Measurements from ENCODE around the gene IRF7.

DNA sequence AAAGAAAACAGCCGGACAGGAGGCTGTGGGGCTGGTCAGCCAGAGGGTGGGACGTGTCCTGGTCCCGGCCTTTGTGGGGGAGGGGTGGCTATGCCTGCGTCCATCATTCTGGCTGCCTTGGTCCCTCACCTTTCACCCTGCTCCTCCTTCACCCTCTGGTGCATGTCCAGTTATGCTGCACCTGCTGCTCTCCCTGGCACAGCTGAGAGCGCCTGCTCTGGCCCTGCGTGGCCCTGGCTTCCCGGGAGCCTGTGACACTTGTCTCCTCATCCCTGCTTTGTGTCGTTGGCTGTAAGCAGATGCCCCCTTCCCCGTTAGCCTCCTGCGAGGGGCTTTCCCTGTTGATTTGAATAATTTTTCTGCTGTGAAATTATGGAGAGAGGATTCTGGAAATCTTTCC lies 22.8 kb downstream of the IRF7 start:
- TF ChIP-seq JUN (IDR thresholded peaks at IDR 0.05; ENCODE audit: borderline replicate concordance, insufficient read depth, insufficient read length, low read depth) (no peak), POLR2AphosphoS5 (IDR thresholded peaks at IDR 0.05; ENCODE audit: insufficient read depth, low read depth, low read length) (no peak), FOS (IDR thresholded peaks at IDR 0.05; ENCODE audit: borderline replicate concordance, insufficient read depth, low read length) (no peak)
- TF ChIP-seq, protein P1, sequence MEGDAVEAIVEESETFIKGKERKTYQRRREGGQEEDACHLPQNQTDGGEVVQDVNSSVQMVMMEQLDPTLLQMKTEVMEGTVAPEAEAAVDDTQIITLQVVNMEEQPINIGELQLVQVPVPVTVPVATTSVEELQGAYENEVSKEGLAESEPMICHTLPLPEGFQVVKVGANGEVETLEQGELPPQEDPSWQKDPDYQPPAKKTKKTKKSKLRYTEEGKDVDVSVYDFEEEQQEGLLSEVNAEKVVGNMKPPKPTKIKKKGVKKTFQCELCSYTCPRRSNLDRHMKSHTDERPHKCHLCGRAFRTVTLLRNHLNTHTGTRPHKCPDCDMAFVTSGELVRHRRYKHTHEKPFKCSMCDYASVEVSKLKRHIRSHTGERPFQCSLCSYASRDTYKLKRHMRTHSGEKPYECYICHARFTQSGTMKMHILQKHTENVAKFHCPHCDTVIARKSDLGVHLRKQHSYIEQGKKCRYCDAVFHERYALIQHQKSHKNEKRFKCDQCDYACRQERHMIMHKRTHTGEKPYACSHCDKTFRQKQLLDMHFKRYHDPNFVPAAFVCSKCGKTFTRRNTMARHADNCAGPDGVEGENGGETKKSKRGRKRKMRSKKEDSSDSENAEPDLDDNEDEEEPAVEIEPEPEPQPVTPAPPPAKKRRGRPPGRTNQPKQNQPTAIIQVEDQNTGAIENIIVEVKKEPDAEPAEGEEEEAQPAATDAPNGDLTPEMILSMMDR (IDR thresholded peaks at IDR 0.05; ENCODE audit: extremely low read depth in 1 of 2, insufficient read depth in 1 of 2, low read depth in 1 of 2, low read length in 2 of 2): no peak
